GM10248 (cell line): ENCODE measurements around the gene EFCAB8.

Experiments used
- CTCF ChIA-PET: fragments of 300-600 bp; sonication (Branson Sonifier 250); formaldehyde crosslinking; extraction: SDS; loops from one replicate; lab custom pipeline; 2021; ENCODE audit warnings: antibody characterized with exemption; lab: Yijun Ruan, JAX
- POLR2A ChIA-PET: fragments of 350-650 bp; sonication (Branson Sonifier 250); formaldehyde crosslinking; extraction: SDS; loops from one replicate; lab custom pipeline; 2020; ENCODE audit warnings: antibody characterized with exemption; lab: Yijun Ruan, JAX
- DNase-seq: peaks from one replicate; pipeline ENCODE4 v3.0.0; 2012; ENCODE audit errors: extremely low spot score
- CTCF ChIP-seq: IDR thresholded peaks from 2 replicates; pipeline ENCODE4 v1.5.1; 2012; ENCODE audit warnings: mild to moderate bottlenecking, low read depth; ENCODE audit errors: extremely low read depth, missing control alignments, control extremely low read depth

Gene EFCAB8

GRCh38 chr20:32963176-32963575 is 104.5 kb downstream of the EFCAB8 start:
- POLR2A ChIA-PET = no interaction called here

GRCh38 chr20:32964575-32964974 is 105.9 kb downstream of the EFCAB8 start:
- ChIA-PET POLR2A (no interaction called here), CTCF (interaction anchor here (1.0 kb wide), 1 partner anchor 11 kb away, joined by 4 read pairs; no protein-coding TSS in a partner anchor)
- DNase-seq = no peak
- no peak for TF ChIP-seq CTCF

More at GRCh38 chr20:32963176-32963575, 104.5 kb downstream of the EFCAB8 start:
- CTCF ChIA-PET = no interaction called here
- peak; percentile 5 for DNase-seq
- no peak for TF ChIP-seq CTCF

GRCh38 chr20:32965115-32965514 is 106.4 kb downstream of the EFCAB8 start:
- POLR2A ChIA-PET = no interaction called here
- CTCF ChIA-PET = interaction anchor here (1.0 kb wide), 1 partner anchor 11 kb away, joined by 4 read pairs; no protein-coding TSS in a partner anchor
- peak; percentile 4 for DNase-seq
- no peak for TF ChIP-seq CTCF

GRCh38 chr20:32965581-32966373 is 107.1 kb downstream of the EFCAB8 start:
- peak; percentile 9 for DNase-seq
- TF ChIP-seq CTCF = no peak
- ChIA-PET CTCF (interaction anchor here (1.0 to 2.0 kb wide), 3 partner anchors 8 to 11 kb away, joined by 4 to 6 read pairs (median 4); no protein-coding TSS in a partner anchor), POLR2A (no interaction called here)

GRCh38 chr20:32966382-32966781 is 107.7 kb downstream of the EFCAB8 start:
- POLR2A ChIA-PET = no interaction called here

More at GRCh38 chr20:32966382-32966781, 107.7 kb downstream of the EFCAB8 start:
- no peak for TF ChIP-seq CTCF
- DNase-seq = no peak
- CTCF ChIA-PET = interaction anchor here (1.9 to 2.0 kb wide), 2 partner anchors 9 to 10 kb away, joined by 4 to 6 read pairs; no protein-coding TSS in a partner anchor
